ENCODE measurements around the gene TARBP1. TPM values are rescaled to one million over a fixed set of nuclear protein-coding genes. Genes with fewer than 3 reads are reported as not detected.

The TARBP1 gene
- total RNA-seq, 1 donor from 2014 or later = 39.6 TPM

- no peak overlapping the region for H3K27ac Mint-ChIP-seq (ENCODE audit: unreplicated experiment)
- no peaks in the 10 kb centered on the region for H3K4me1 Mint-ChIP-seq (ENCODE audit: unreplicated experiment)
- peaks cover 38% of the 10 kb centered on the region for H3K36me3 Mint-ChIP-seq (ENCODE audit: low read depth, unreplicated experiment)
- H3K27me3 Mint-ChIP-seq (ENCODE audit: unreplicated experiment) = no peaks in the 10 kb centered on the region
- no peak for DNase-seq (ENCODE audit: low spot score)
- no peak for TF ChIP-seq CTCF (IDR thresholded peaks at IDR 0.05; ENCODE audit: unreplicated experiment)
- no peak overlapping the region for H3K4me3 Mint-ChIP-seq (ENCODE audit: unreplicated experiment)
- H3K9me3 Mint-ChIP-seq (ENCODE audit: unreplicated experiment) = no peaks in the 10 kb centered on the region
These were observed 43.4 kb downstream of the TARBP1 start for GRCh38 chr1:234435620-234436019.

- H3K27me3 Mint-ChIP-seq (ENCODE audit: unreplicated experiment) = no peaks in the 10 kb centered on the region
- peaks cover 30% of the 10 kb centered on the region for H3K36me3 Mint-ChIP-seq (ENCODE audit: low read depth, unreplicated experiment)
- H3K4me1 Mint-ChIP-seq (ENCODE audit: unreplicated experiment) = no peaks in the 10 kb centered on the region
- no peak for DNase-seq (ENCODE audit: low spot score)
- H3K4me3 Mint-ChIP-seq (ENCODE audit: unreplicated experiment) = no peak overlapping the region
- no peaks in the 10 kb centered on the region for H3K9me3 Mint-ChIP-seq (ENCODE audit: unreplicated experiment)
- peak overlapping the region; percentile 6 for H3K27ac Mint-ChIP-seq (ENCODE audit: unreplicated experiment)
- TF ChIP-seq CTCF (IDR thresholded peaks at IDR 0.05; ENCODE audit: unreplicated experiment) = no peak
These were observed 44.3 kb downstream of the TARBP1 start for GRCh38 chr1:234434706-234435105.

GRCh38 chr1:234433563-234434285 is 45.3 kb downstream of the TARBP1 start:
- no peaks in the 10 kb centered on the region for H3K9me3 Mint-ChIP-seq (ENCODE audit: unreplicated experiment)
- H3K27me3 Mint-ChIP-seq (ENCODE audit: unreplicated experiment) = no peaks in the 10 kb centered on the region
- DNase-seq (ENCODE audit: low spot score) = no peak
- TF ChIP-seq CTCF (IDR thresholded peaks at IDR 0.05; ENCODE audit: unreplicated experiment) = no peak
- H3K27ac Mint-ChIP-seq (ENCODE audit: unreplicated experiment) = no peak overlapping the region
- no peaks in the 10 kb centered on the region for H3K4me1 Mint-ChIP-seq (ENCODE audit: unreplicated experiment)
- H3K4me3 Mint-ChIP-seq (ENCODE audit: unreplicated experiment) = no peak overlapping the region
- peaks cover 30% of the 10 kb centered on the region for H3K36me3 Mint-ChIP-seq (ENCODE audit: low read depth, unreplicated experiment)

DNA sequence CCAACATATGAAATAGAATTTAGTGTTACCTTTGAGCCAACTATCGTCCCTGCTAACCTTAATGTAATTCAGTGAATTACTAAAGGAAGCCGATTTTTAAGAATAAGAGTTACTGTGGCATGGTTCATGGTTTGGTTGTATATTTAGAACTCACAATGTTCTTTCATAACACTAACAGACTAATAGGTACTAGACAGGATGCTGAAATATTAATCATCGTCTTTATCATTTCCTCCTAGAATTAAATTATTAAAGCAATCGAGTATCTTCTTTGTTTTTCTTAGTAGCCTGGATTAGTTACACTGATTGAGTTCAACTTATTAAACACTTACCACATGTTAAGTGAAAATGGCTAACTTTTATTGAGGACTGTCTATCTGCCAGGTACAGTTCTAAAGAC is 47.7 kb downstream of the TARBP1 start:
- peaks cover 33% of the 10 kb centered on the region for H3K36me3 Mint-ChIP-seq (ENCODE audit: low read depth, unreplicated experiment)
- no peak for DNase-seq (ENCODE audit: low spot score)
- H3K27ac Mint-ChIP-seq (ENCODE audit: unreplicated experiment) = no peak overlapping the region
- peak overlapping the region; percentile 33 for H3K4me3 Mint-ChIP-seq (ENCODE audit: unreplicated experiment)
- no peaks in the 10 kb centered on the region for H3K9me3 Mint-ChIP-seq (ENCODE audit: unreplicated experiment)
- H3K4me1 Mint-ChIP-seq (ENCODE audit: unreplicated experiment) = no peaks in the 10 kb centered on the region
- no peak for TF ChIP-seq CTCF (IDR thresholded peaks at IDR 0.05; ENCODE audit: unreplicated experiment)
- no peaks in the 10 kb centered on the region for H3K27me3 Mint-ChIP-seq (ENCODE audit: unreplicated experiment)

- peaks cover 33% of the 10 kb centered on the region for H3K36me3 Mint-ChIP-seq (ENCODE audit: low read depth, unreplicated experiment)
- TF ChIP-seq CTCF (IDR thresholded peaks at IDR 0.05; ENCODE audit: unreplicated experiment) = no peak
- no peak overlapping the region for H3K27ac Mint-ChIP-seq (ENCODE audit: unreplicated experiment)
- no peak overlapping the region for H3K4me3 Mint-ChIP-seq (ENCODE audit: unreplicated experiment)
- no peaks in the 10 kb centered on the region for H3K9me3 Mint-ChIP-seq (ENCODE audit: unreplicated experiment)
- no peaks in the 10 kb centered on the region for H3K27me3 Mint-ChIP-seq (ENCODE audit: unreplicated experiment)
- no peak for DNase-seq (ENCODE audit: low spot score)
- H3K4me1 Mint-ChIP-seq (ENCODE audit: unreplicated experiment) = no peaks in the 10 kb centered on the region
These were observed 48.3 kb downstream of the TARBP1 start for GRCh38 chr1:234430691-234431090.

Measured in endothelial cell (in vitro differentiated cells).